Upper lobe of left lung (tissue), 6 donors: ENCODE measurements around the gene BCL2L14. TPM values are rescaled to one million over a fixed set of nuclear protein-coding genes. Genes with fewer than 3 reads are reported as not detected.
"Not testable (repeated sequence)": the region's sequence is repeated elsewhere in the genome, so short reads cannot be mapped to it uniquely, and the experiment has no call there.

Experiments used
- ATAC-seq, 2 donors: fragments of 200-7000 bp; cut with Tn5 transposase; one replicate each; pipeline ENCODE4 v1.9.1; 2022; ENCODE audit warnings: mild to moderate bottlenecking in 2 of 2, moderate library complexity in 2 of 2; ENCODE audit not compliant: low FRiP score in 2 of 2
- DNase-seq, 2 donors: peaks; one replicate each; pipeline ENCODE4 v3.0.0-alpha.2; 2019 to 2020
- H3K27ac ChIP-seq, 4 donors: fragments of 200-600 bp; sonication (generic); one replicate each; pipeline ENCODE4 v1.5.1; 2016 to 2019
- H3K27me3 ChIP-seq, 4 donors: fragments of 200-600 bp; sonication (generic); one replicate each; pipeline ENCODE4 v1.5.1; 2017 to 2019
- H3K36me3 ChIP-seq, 4 donors: fragments of 200-600 bp; sonication (generic); one replicate each; pipeline ENCODE4 v1.5.1; 2016 to 2019
- H3K4me1 ChIP-seq, 4 donors: fragments of 200-600 bp; sonication (generic); one replicate each; pipeline ENCODE4 v1.5.1; 2018 to 2019
- H3K4me3 ChIP-seq, 4 donors: fragments of 200-600 bp; sonication (generic); one replicate each; pipeline ENCODE4 v1.5.1; 2017 to 2019; ENCODE audit warnings: mild to moderate bottlenecking in 2 of 4, moderate library complexity in 1 of 4
- H3K9me3 ChIP-seq, 4 donors: fragments of 200-600 bp; sonication (generic); one replicate each; pipeline ENCODE4 v1.5.1; 2018 to 2019
- EP300 ChIP-seq, 4 donors: sonication (generic); formaldehyde crosslinking; IDR thresholded peaks; one replicate each; pipeline ENCODE4 v1.5.1; 2017; ENCODE audit warnings: antibody characterized with exemption in 4 of 4, control low read depth in 2 of 4
- POLR2A ChIP-seq, 4 donors: fragments of 450-650 bp; IDR thresholded peaks; one replicate each; pipeline ENCODE4 v1.5.1; 2016 to 2017; ENCODE audit warnings: antibody characterized with exemption in 4 of 4, mild to moderate bottlenecking in 2 of 4
- POLR2AphosphoS5 ChIP-seq, 2 donors: sonication (generic); formaldehyde crosslinking; IDR thresholded peaks; one replicate each; pipeline ENCODE4 v1.5.1; 2017; ENCODE audit warnings: antibody characterized with exemption in 2 of 2
- WGBS, 2 donors: methylation state at CpG; one replicate each; pipeline ENCODE4 v1.1.5; 2017 to 2018; 5-methylcytosine and 5-hydroxymethylcytosine counted together
- total RNA-seq, 6 donors: library from RNA; depleted of rRNA in 4 of 6; stranded (reverse); fragments of >200 nt in 4 of 6; gene quantifications; one replicate each; pipeline versions ENCODE4 v1.1.0 to v1.2.1, GENCODE V29; 2016 to 2021
- TF ChIP-seq, protein P1 (sequence below), 6 experiments: fragments of 450-650 bp in 4 of 6; fragments of 200-600 bp in 2 of 6; sonication (generic) in 2 of 6; IDR thresholded peaks; one replicate each; pipeline ENCODE4 v1.5.1; 2016 to 2019; ENCODE audit warnings: antibody characterized with exemption in 6 of 6
- donor health status: DM: no; HTN: no; CAD: no; lungs with moderate emphysema.
- donor health status: DM: no; HTN: yes; CAD: no; lungs with severe emphysema.

The BCL2L14 gene
- total RNA-seq, 6 donors from 2014 or later = 0.57 to 4.6 (median 1.8) TPM; not detected in 1

DNA sequence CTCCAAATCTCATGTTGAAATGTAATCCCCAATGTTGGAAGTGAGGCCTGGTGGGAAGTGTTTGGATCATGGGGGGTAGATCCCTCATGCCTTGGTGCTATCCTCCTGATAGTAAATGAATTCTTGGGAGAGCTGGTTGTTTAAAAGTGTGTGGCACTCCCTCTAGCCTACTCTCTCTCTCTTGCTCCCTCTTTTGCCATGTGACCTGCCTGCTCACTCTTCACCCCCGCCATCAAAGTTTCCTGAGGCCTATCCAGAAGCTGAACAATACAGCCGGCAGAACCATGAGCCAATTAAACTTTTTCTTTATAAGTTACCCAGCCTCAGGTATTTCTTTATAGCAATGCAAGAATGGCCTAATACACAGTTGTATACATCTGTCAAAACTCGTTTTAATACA lies 62.5 kb downstream of the BCL2L14 start:
- ATAC-seq = no peak

DNA sequence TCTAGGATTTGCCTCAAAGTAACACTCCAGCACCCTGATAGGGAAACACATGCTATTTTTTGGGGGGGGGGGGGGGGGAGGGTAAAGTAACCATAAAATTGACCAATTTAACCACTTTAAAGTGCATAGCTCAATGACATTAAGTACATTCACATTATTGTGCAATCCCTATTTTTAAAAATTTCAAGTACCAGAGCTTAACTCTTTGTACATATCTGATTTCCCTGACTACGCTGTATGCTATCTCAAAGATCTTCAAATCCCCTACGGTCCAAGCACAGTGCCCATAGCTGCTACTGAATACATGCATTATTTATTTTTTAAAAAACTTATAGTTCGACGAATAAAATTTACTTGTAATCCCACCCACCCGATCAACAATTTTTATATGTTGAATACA lies 63.0 kb downstream of the BCL2L14 start:
- TF ChIP-seq POLR2AphosphoS5 (IDR thresholded peaks at IDR 0.05) = no peak
- TF ChIP-seq, protein P1, sequence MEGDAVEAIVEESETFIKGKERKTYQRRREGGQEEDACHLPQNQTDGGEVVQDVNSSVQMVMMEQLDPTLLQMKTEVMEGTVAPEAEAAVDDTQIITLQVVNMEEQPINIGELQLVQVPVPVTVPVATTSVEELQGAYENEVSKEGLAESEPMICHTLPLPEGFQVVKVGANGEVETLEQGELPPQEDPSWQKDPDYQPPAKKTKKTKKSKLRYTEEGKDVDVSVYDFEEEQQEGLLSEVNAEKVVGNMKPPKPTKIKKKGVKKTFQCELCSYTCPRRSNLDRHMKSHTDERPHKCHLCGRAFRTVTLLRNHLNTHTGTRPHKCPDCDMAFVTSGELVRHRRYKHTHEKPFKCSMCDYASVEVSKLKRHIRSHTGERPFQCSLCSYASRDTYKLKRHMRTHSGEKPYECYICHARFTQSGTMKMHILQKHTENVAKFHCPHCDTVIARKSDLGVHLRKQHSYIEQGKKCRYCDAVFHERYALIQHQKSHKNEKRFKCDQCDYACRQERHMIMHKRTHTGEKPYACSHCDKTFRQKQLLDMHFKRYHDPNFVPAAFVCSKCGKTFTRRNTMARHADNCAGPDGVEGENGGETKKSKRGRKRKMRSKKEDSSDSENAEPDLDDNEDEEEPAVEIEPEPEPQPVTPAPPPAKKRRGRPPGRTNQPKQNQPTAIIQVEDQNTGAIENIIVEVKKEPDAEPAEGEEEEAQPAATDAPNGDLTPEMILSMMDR (IDR thresholded peaks at IDR 0.05) = no peak
- TF ChIP-seq POLR2A (IDR thresholded peaks at IDR 0.05) = no peak
- TF ChIP-seq EP300 (IDR thresholded peaks at IDR 0.05) = no peak
- no peaks in the 10 kb centered on the region for H3K27me3 ChIP-seq
- no peak for DNase-seq
- peaks cover 0 to 40% (median 1%) of the 10 kb centered on the region in 4 donors for H3K36me3 ChIP-seq
- WGBS, 2 donors = 69 to 89% methylated on average over 5 of the region's 5 CpGs
- no peak overlapping the region for H3K27ac ChIP-seq
- ATAC-seq = no peak
- H3K4me1 ChIP-seq = peaks cover 0 to 7% (median 0%) of the 10 kb centered on the region in 4 donors
- no peaks in the 10 kb centered on the region for H3K9me3 ChIP-seq
- no peak overlapping the region for H3K4me3 ChIP-seq

More for the DNA sequence above, 62.5 kb downstream of the BCL2L14 start:
- Histone ChIP-seq H3K27me3 (no peaks in the 10 kb centered on the region), H3K27ac (no peak overlapping the region), H3K9me3 (no peaks in the 10 kb centered on the region), H3K36me3 (peaks cover 0 to 39% (median 1%) of the 10 kb centered on the region in 4 donors), H3K4me3 (no peak overlapping the region), H3K4me1 (peaks cover 0 to 7% (median 0%) of the 10 kb centered on the region in 4 donors)
- TF ChIP-seq POLR2A (IDR thresholded peaks at IDR 0.05) (no peak), POLR2AphosphoS5 (IDR thresholded peaks at IDR 0.05) (no peak), EP300 (IDR thresholded peaks at IDR 0.05) (no peak)
- TF ChIP-seq, protein P1 (IDR thresholded peaks at IDR 0.05) = no peak
- WGBS, 2 donors = 70% methylated on average over 3 of the region's 3 CpGs
- DNase-seq = no peak

DNA sequence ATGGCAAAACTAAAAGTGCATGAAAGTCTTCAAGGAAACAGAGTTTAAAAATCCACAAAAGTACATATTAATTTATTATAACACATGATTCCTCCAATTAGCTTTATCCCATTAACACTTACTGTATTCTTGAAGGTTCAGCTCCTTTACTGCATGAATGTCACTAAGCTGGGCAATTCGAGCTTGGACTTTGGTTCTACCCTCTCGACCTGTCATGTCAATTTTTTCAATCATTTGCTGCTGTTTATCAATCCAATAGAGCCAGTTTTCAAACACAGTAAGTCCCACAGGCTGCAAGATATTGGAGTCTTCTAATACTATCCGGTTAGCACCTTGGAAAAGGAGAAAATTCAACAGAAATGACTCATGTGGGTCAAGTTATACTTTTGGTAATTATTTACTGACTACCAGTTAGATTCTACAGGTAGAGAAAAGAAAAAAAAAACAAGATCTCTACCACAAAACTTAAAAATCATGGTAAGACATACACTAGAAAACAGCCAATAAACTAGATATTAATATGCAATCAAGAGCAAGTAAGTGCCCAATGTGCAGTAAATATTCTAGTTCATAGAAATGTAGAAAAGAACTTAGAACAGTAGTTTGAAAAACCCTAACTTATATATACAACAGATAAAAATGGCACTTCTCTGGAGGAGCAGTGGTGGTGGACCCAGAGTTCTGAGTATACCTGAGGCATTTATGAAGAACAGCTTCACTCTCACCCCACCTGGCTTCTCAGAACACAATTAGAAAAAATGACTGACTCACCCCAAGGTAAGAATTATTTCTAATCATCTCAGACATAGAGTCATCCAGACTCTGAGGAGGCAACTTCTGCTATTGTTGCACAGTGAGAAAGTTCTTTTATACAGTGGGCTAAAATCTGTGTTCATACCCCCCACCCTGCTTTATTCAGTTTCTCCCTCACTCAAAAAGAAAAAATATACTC lies 67.7 kb downstream of the BCL2L14 start:
- no peak overlapping the region for H3K27ac ChIP-seq
- no peaks in the 10 kb centered on the region for H3K9me3 ChIP-seq
- WGBS, 2 donors = 87 to 93% methylated on average over 3 of the region's 3 CpGs
- no peak for TF ChIP-seq EP300 (IDR thresholded peaks at IDR 0.05)
- TF ChIP-seq POLR2AphosphoS5 (IDR thresholded peaks at IDR 0.05) = no peak
- TF ChIP-seq POLR2A (IDR thresholded peaks at IDR 0.05) = no peak
- TF ChIP-seq, protein P1 (IDR thresholded peaks at IDR 0.05) = no peak
- H3K4me1 ChIP-seq = peaks cover 0 to 7% (median 0%) of the 10 kb centered on the region in 4 donors
- H3K4me3 ChIP-seq = no peak overlapping the region
- H3K27me3 ChIP-seq = no peaks in the 10 kb centered on the region
- no peak for DNase-seq
- ATAC-seq = no peak
- H3K36me3 ChIP-seq = peaks cover 0 to 14% (median 0%) of the 10 kb centered on the region in 4 donors

DNA sequence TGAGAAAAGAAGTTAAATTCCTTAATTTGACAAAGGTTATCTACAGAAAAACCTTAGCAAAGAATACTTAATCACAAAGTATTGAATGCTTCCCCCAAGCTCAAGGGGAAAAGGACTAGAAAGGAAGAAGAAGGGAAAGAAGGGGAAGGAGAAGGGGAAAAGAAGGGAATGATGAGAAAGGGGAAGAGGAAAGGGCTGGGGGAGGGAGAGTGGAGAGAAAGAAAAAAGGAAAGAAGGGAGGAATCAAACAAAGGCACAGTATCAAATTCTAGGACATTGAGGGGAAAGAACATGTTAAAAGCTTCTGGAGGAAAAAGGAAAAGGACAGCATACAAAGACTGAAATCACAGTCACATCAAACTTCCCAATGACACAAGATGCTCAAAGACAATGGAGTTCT lies 70.3 kb downstream of the BCL2L14 start:
- H3K4me3 ChIP-seq = no peak overlapping the region
- DNase-seq (no peak), ATAC-seq (no peak)

DNA sequence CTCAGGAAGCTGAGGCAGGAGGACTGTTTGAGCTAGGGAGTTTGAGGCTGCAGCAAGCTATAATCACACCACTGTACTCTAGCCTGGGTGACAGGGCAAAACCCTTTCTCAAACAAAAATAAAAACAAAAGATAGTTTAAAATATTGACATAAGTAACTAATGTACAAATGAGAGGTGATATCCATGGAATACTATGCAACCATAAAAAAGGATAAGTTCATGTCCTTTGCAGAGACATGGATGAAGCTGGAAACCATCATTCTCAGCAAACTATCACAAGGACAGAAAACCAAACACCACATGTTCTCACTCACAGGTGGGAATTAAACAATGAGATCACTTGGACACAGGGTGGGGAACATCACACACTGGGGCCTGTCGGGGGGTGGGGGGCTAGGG lies 73.8 kb downstream of the BCL2L14 start:
- DNase-seq, H3K9me3 ChIP-seq, H3K4me1 ChIP-seq, H3K27ac ChIP-seq, ATAC-seq, H3K27me3 ChIP-seq, H3K4me3 ChIP-seq: not testable (repeated sequence)
- H3K36me3 ChIP-seq = peaks cover 2 to 27% (median 10%) of the 10 kb centered on the region in 4 donors
- 0 to 38% methylated on average over 1 of the region's 1 CpG for WGBS, 2 donors

More for the DNA sequence above, 70.3 kb downstream of the BCL2L14 start:
- H3K9me3 ChIP-seq = no peaks in the 10 kb centered on the region
- H3K36me3 ChIP-seq = peaks cover 0 to 13% (median 0%) of the 10 kb centered on the region in 4 donors
- no peaks in the 10 kb centered on the region for H3K27me3 ChIP-seq
- TF ChIP-seq, protein P1 (IDR thresholded peaks at IDR 0.05) = no peak
- no peak for TF ChIP-seq POLR2AphosphoS5 (IDR thresholded peaks at IDR 0.05)
- no peak for TF ChIP-seq EP300 (IDR thresholded peaks at IDR 0.05)
- TF ChIP-seq POLR2A (IDR thresholded peaks at IDR 0.05) = no peak
- no peak overlapping the region for H3K27ac ChIP-seq
- no peaks in the 10 kb centered on the region for H3K4me1 ChIP-seq
